Hepatocyte (in vitro differentiated cells): ENCODE data around the gene PRRG2.

Experiments used
- EZH2 ChIP-seq: fragments of 200-600 bp; sonication (generic); IDR thresholded peaks from 2 replicates; pipeline ENCODE4 v1.6.1; 2016; ENCODE audit warnings: antibody characterized with exemption, mild to moderate bottlenecking, borderline replicate concordance
- EZH2phosphoT487 ChIP-seq: fragments of 200-600 bp; sonication (generic); IDR thresholded peaks from one replicate; pipeline ENCODE4 v1.6.1; 2018; ENCODE audit warnings: antibody characterized with exemption, mild to moderate bottlenecking, low read depth, moderate library complexity; ENCODE audit not compliant: unreplicated experiment, severe bottlenecking
- TF ChIP-seq, protein P1 (sequence below): fragments of 200-600 bp; sonication (generic); IDR thresholded peaks from 2 replicates; pipeline ENCODE4 v1.5.1; 2016; ENCODE audit warnings: antibody characterized with exemption, mild to moderate bottlenecking; ENCODE audit not compliant: poor library complexity

DNA sequence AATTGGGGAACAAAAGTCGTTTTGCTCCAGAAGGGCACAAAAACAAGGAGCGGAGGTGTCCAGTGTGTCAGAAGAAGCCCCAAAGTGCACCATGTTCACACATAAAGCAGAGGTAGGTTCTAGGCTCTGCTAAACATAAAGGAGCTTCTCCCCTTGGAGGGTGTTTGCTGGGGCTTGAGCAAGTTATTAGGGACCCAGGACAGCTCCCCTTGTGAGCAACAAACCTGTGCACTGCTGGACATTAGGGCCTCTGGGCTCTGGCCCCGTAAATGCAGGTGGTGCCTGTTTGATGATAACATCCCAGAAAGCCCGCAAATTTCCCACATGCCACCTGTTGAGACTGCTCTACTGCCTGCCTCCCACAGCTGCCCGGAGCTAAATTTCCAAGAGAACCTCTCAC lies 42.5 kb upstream of the PRRG2 start:
- TF ChIP-seq, protein P1, sequence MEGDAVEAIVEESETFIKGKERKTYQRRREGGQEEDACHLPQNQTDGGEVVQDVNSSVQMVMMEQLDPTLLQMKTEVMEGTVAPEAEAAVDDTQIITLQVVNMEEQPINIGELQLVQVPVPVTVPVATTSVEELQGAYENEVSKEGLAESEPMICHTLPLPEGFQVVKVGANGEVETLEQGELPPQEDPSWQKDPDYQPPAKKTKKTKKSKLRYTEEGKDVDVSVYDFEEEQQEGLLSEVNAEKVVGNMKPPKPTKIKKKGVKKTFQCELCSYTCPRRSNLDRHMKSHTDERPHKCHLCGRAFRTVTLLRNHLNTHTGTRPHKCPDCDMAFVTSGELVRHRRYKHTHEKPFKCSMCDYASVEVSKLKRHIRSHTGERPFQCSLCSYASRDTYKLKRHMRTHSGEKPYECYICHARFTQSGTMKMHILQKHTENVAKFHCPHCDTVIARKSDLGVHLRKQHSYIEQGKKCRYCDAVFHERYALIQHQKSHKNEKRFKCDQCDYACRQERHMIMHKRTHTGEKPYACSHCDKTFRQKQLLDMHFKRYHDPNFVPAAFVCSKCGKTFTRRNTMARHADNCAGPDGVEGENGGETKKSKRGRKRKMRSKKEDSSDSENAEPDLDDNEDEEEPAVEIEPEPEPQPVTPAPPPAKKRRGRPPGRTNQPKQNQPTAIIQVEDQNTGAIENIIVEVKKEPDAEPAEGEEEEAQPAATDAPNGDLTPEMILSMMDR = no peak
- TF ChIP-seq EZH2 (no peak), EZH2phosphoT487 (no peak)
